OCI-M1 (cell line): Measurements from ENCODE around the gene CERS6.
"Not testable (repeated sequence)": the region's sequence is repeated elsewhere in the genome, so short reads cannot be mapped to it uniquely, and the experiment has no call there.

Experiments
- DNase-seq: peaks from one replicate; lab custom pipeline; 2025; lab: John Stamatoyannopoulos, UW

CERS6 gene

DNA sequence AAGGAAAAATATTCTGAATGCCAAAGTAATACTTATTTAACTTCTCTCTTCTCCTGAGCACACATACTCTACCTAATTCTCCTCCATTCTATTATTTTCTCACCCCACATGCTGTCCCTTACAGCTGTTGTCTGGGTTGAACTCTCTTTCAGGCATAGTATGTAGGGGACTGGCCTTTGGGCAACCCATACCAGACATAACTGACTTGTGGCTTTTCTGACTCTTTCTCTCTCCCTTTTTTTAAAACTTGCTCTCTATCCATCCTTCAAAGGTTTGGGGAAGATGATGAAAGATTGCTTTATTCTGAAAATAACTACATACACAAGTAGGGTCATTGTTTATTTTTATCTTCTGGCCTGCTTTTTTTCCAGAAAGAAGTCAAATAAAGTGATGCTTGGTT is 276.4 kb downstream of the CERS6 start:
- no peak for DNase-seq

DNA sequence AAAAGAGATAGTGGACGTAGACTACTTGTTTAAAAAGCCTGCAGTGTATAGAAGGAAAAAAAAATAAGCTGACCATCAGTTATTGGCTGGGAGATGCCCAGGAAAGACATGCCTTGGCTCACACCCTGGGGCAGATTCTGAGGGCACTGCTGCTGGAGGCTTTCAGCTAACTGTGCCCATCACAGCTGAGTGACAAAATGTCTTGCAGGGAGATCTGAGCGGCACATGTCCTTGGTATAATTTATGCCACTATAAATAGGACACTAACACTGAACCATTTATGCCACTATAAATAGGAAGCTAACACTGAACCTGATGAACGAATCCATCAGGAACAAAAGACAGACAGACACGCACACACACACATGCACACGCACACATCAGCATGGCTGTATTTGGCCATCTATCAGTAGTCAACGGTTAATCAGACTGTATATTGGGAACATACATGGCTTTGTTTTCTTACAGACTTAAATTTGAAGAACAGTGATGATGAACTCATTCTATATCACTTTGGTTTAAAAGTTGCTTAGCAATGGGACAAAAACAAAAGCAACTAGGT is 278.2 kb downstream of the CERS6 start:
- no peak for DNase-seq

DNA sequence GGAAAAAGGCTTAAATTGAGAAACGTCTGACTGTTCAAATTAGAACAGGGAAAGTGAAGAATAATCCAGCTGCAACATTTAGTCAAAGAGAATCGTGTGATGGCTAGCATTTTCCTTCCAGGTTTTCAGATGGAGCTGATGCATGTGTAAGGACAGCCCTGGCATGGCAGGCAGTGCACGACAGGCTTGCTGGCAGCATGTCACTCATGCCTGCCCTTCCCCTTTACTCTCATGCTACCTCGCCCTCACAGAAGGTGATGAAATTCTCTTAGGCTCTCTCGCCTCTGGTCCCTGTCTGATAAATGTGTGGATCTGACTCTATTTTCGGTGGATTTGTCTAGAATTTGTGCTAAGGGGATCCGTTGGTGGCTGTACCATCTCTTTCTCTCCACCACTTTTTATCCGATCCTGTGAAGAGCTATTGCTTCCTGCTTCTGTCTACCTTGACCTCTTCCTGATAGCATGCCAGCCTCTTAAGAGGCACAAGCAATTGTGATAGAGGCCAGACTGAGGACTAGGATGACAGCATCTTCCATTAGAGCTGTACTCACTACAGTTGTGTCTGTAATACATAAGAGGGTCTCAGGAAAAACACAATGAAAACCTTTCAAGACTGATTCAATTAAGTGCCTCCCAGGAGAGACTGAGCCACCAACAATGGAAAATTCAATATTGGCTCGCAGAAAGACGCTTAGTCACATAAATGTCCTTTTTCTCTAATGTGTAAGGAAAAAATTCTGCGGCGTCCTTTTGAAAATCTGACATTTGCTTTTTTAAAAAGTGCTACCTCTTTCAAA is 280.8 kb downstream of the CERS6 start:
- no peak for DNase-seq

DNA sequence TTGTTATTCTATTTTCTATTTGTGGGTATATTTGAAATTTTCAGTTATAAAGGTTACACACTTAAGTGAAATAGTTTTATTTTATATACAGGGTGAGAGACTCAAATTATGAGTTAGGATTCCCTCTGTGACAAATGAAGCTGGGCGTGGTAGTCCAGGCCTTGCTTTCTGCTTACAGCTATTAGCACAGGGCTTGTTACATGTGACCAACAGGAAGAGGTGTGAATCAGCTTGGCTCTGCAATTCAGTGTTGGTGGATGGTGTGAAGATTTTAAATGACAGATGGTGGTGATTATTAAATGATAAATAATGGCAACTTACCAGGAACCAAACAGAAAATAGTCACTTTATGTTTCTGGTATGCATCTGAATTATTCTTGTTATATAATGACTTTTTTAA is 282.0 kb downstream of the CERS6 start:
- no peak for DNase-seq

DNA sequence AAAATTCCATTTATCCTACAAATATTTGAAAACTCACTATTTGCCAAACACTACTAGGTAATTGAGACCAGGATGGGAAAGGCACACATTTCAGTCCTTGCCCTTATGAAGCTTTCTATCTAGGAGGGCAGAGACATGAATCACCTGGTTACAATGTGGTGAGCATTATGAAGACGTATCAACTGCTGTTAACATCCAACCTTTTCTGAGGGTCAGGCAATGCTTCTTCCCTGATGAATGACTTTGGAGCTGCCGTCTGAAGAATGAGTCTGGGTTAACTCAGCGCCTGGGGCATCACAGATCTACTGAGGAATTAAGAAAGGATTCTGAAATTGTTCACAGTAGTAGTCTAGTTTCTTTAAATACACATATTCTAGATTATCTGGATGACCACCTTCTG is 284.3 kb downstream of the CERS6 start:
- DNase-seq, result no peak

DNA sequence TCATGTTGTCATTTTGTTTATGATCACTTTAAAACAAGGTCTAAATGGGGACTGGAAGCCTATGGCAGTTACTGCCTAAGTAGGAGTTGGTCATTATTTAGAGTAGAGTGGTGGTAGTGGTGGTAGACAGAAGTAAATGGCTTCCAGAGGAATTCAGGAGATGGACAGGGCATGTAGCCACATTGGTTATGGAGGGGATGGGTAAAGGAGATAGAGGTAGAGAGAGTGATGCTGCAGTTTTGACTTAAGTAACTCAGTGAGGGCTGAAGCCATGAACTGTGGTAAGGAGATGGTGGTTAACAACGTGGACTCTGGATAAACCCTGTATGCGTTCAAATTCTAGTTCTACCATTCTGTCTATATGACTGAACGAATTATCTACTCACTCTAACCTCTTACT is 284.7 kb downstream of the CERS6 start:
- DNase-seq, result no peak

DNA sequence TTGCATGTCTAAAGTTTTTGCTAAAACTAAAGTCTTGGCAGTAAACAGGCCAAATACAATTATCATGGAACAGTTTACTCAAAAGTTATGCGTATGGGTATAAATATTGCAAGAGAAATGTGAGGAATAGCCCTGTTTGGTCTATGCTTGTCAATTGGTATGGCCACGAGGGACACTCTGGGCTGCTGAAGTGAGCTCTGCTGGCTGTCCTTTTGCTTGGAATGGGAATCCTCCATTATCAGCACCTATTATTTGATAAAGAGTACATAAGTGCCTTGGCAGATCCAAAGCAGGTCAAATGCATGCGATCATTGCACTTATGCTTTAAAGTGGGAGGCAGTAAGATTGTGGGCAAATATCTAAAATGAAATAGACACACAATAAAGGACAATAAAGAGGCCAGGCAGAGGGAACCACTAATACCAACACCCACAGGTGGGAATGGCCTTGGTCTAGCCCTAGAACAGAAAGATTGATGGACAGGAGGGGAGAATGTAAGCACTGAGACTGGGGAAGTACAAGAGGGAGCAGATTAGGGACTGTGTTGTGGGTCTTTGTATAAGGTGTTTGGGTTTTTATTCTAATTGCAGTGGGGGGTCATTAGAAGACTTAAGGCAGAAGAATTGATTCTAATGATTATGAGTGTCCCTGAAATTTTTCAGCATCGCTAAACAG is 286.3 kb downstream of the CERS6 start:
- DNase-seq, result no peak

DNA sequence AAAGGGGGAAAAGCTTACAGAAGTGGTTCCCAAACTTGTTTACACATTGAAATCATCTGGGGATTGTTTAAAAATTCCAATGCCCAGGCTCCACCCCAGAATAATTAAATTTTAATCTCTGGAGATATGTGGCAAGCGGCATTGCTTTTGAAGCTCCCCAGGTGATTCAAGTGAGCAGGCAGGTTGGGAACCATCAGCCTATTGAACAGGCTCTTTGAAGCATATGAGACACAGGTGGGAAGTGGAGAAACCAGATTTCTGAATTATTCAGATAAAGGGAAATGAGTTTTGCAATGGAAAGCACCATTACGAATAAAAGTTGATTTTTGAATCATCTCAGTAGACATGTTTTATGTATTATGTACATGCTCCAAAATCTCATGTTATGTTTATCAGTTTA is 288.8 kb downstream of the CERS6 start:
- no peak for DNase-seq

DNA sequence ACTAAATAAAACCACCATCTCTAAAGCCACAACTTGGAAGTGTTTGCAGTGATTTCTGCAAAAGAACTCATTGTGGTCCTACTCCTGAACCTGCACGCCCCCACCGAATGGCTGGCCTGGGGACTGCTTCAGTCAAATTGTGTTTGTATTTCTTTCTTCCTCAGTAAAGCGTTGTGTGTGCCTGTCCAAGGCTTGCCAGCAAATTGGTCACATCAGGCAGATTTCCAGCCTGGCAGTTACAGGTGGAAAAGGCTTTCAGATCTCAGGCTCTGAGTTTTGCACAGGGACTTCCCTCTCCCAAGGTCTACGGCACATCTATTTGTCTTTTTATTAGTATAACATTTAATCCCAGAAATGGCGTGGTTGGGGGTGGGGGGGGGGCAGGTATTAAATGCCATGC is 292.4 kb downstream of the CERS6 start:
- no peak for DNase-seq

DNA sequence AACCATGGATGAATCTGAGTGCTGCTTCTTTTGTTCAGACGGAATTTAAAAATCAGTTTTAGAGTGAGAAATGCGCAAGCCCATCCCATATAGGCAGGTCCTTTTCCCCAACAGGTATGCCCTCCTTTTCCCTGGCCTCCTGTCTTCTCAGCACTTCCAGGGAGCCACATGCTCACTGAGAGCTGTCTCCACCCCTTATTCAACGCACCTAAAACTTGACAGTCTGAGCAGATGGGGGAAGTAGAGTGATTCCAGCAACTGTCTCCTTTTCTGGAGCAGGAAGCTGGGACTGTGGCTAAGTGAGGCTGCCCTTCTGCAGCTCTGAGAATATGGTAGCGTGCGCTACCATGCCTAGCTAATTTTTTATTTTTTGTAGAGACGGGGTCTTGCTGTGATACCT is 293.2 kb downstream of the CERS6 start:
- DNase-seq, result no peak

DNA sequence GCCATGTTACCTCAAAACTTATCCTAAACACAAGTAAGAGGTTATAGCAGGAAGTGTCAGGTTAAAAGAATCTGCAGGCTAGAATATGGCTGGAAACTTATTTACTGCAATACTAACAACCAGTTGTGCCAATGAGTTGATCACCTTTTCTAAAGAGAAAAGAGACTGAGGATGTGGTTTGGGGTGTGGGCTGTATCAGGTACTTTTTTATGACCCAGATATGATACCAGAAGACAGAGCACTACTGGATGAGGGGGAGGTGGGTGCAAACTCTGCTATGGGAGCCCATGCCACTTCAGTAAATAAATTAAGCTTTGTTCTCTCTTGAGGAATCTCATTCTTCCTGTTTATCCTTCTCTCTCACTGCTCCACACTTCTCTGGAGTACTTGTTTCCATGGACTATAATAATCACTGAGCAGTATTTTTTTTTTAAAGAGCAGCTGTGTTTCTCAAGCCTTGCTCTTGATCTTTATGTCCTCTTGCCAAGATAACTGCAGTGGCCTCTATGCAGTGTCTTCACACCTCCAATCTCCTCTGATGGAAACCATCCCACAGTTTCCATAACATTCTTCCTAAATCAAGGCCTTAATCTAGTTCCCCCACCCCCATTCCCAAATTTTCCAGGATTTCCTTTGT is 295.1 kb downstream of the CERS6 start:
- DNase-seq, result no peak

DNA sequence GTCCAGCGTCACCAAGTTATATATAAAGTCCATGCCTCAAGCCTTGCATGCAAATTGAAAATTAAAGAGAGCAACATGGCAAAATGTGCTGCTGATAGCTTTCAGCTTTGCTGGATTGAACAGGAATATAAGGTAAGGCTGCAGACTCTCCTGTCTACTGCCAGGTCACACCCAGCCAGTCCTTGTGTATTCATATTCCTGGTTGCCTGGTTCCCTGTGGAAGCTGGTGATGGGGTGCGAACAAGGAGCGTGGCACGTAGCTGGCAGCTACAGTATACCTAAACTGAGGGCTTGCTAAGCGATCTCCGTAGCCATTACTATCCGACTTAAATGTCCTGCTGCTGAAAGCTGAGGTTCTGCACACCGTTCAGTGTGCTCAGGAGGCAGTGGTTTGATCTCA is 296.3 kb downstream of the CERS6 start:
- DNase-seq, result no peak

DNA sequence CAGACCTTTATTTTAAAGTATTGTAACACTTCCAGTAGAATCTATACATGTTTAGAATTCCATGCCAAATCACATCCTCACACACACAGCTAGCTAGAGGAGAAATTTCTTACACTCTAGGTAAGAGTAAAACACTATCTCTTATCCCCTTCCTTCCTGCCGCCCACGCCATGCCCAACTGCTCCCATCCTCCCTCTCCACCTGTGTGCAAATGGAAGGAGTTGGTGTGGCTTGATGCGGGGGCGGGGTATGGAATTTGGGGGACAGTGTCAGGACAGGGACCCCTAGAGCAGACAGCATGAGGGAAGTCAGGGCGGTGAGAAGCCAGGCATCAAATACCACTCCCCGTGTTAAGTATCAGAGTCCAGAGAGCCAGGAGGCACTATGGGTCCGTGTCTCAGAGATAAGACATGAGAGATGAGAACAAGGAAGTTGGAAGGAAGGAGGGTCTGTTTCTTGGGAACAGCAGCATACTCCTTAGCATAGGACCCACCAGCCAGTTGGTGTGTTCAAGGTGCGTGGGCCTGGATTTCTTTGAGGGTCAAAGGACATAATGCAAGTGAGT is 297.8 kb downstream of the CERS6 start:
- DNase-seq, result no peak

DNA sequence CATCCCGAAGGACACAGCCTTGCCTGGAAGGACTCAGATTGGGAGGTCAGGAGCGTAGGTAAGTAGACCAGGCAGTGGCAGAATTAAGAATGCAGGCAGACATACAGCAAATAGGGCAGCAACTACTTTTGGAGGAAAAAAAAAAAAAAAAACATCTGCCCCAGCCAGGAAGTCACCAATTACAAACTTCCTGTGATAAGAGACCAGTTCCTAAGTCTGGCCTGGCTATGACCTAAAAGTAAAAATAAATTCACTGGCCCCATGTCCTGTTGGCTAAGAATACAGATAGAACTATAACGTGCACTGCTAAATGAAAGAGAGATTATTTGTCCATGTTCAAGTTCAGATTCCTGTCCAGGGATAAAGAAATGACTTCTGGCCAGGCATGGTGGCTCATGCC is 301.2 kb downstream of the CERS6 start:
- DNase-seq, result peak; percentile 49

DNA sequence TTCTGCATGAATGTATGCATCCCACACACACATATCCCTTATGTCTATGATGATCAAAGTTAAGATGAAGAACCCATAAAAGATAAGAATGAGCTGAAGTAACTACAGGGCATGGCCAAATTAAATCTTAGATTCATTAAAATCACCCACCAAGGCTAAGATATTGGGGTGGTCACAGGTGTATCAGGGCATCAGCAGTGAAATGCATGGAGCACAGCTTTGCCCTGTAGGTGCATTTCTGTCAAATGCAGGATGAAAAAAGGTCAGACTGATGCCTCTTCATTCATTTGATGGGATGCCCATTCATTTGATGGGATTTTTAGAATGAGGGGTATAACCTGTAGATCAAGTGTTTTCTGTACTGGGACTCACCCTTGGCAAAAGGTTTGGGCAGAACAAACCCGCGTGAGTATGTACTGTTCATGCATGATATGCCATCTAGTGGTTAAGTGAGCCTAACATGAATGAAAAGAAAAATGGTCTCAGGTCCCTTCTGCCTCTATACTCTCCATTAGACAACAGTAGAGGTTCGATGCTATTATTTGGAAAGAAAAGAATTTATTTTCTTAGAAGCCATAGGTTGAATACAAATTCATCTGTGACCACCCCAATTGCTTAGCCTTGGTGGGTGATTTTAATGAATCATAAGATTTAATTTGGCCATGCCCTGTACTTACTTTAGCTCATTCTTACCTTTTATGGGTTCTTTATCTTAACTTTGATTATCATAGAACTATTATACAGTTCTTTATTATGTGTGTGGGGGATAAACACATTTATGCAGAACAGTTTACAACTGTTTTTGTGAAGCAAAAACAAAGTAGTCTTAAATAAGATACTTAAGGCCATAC is 303.1 kb downstream of the CERS6 start:
- DNase-seq, result peak; percentile 69

DNA sequence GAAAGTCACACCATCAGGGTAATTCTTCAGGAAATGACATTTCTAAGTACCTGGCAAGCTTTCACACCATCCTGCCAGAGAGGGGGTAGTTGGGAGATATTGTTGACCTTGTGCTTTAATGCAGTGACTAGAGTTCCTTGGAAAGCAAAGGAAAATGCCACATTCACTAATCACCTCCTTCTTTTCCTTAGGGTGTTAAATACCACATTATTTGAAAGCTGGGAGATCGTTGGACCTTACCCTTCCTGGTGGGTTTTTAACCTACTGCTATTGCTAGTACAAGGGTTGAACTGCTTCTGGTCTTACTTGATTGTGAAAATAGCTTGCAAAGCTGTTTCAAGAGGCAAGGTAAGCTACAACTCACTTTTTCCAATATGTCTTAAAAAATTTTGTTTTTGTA is 309.3 kb downstream of the CERS6 start:
- DNase-seq, result no peak

DNA sequence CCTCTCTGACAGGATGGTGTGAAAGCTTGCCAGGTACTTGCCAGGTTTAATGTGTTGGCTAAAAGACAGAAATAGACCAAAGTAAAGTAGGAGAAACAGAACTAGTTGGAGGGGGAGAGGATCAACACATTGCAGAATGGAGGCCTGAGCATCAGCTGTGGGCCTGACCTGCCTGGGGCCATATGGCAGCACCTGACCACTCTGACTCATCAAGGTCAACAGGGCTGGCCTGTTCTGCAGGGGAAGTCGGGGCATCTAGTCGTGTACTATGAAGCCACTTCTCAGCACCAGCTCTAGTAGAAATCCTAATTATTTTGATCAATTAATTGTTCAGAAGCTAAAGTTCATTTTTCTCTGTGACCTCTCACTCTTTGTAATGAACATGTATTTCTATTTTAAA is 310.5 kb downstream of the CERS6 start:
- no peak for DNase-seq

DNA sequence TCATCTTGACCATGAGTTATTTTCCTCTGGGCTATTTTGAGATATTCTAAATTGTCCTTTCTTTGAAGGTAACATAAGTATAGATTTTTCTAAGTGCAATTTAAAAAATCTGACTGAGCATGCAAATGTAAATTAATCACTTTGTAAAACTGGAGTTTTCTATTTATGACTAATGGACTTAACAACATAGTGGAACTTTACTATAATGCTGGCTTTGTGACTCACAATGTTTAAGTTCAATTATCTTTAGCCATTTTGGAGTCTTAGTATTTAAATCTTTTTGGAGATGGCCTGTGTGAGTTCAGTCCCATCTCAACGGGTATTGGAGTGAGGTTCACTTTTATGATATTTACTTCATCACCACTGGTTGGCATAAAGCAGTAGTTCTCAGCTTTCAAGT is 311.2 kb downstream of the CERS6 start:
- DNase-seq, result no peak

DNA sequence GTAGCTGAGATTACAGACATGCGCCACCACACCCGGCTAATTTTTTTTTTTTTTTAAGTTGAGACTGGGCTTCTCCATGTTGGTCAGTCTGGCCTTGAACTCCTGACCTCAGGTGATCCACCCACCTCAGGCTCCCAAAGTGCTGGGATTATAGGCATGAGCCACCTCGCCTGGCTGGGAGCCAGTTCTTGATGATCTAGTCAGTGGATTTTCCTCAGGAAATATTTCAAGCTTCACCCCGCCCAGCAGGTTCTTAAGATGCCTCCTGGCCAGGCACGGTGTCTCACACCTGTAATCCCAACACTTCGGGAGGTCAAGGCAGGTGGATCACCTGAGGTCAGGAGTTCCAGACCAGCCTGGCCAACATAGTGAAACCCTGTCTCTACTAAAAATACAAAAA is 312.3 kb downstream of the CERS6 start:
- DNase-seq, result not testable (repeated sequence)

DNA sequence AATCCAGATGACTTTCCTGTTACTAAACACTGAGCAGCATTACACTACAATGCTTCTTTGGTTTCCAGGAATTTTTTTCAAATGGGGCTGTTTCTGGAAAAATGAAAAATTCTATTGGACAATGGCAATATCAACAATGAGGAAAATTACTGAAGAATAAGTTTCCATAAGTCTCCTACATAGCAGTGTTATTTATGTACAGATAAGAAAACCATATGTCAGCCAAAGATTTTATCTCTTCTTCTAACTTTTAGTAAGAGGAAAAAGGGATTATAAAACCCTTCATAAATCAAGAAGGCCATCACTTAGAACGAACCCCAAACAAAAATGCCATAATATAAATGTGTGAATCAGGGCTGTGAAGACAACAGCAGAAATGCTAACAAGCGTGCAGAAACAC is 314.7 kb downstream of the CERS6 start:
- DNase-seq, result peak; percentile 9

DNA sequence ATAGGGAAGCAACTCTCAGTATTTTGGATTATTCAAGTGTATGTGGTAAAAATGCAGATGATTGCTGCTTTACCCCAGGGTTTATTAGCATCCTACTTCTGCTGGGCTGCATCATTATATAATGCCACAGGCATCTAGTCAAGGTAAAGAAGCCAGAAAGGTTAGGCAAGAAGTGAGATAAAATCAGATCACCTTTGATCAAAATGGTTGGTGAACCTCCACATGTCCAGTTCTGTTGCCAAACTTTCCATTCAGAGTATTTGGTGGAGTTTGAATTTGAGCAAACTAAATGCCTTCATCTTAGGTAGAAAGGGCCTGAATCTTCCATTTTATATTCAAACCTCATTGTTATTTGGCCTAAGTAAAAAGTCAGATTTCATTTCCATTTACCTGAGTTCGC is 316.6 kb downstream of the CERS6 start:
- DNase-seq, result no peak

DNA sequence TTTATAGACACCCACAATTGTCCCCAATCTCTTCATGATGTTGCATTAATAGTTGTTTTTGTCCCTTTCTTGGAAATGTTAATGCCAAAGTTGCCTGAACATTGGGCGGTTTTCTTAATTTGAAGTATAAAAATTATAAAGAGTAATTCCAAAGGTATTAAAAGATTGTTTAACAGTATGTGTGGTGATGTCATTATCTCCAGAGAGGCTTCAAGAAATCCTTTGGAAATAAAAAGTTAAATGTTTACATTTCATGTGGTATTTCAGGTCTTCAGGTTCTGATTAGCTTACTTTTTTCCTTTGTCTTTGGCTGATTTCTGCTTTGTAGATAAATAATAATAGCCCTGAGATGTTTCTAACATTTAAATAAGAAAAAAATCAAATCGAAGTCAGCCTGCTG is 317.1 kb downstream of the CERS6 start:
- no peak for DNase-seq
